ENCODE results near the gene IGFLR1. TPM values are rescaled to one million over a fixed set of nuclear protein-coding genes. Genes with fewer than 3 reads are reported as not detected.

Gene IGFLR1
- total and polyA plus RNA-seq, 4 donors, result 7.0 to 59.7 (median 31.2) TPM

DNA sequence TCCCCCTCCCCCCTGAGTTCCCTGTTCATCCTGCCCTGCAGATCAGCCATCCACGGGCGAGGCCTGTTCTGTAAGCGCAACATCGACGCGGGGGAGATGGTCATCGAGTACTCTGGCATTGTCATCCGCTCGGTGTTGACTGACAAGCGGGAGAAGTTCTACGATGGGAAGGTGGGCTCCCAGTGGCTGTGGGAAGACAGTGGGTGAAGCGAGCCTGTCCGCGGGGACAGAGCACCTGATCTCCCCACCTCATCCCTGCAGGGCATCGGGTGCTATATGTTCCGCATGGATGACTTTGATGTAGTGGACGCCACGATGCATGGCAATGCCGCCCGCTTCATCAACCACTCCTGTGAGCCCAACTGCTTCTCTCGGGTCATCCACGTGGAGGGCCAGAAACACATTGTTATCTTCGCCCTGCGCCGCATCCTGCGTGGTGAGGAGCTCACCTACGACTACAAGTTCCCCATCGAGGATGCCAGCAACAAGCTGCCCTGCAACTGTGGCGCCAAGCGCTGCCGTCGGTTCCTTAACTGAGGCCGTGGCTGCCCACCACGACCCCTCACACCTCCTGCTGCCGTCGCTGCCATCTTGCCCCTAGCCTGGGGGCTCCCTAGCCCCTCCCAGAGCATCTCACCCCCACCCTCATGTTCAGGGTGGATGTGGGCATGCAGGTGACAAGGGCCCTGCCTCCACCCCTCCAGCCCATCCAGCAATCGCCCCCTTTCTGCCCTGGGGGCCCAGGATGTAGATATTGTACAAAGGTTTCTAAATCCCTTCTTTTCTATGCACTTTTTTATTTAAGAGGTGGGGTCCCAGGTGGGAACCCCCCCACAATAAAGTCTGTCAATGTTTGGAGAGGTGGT lies 4.0 kb downstream of the IGFLR1 start:
- 95% methylated on average over 37 of the region's 37 CpGs for WGBS

GRCh38 chr19:35736913-35737886 lies 5.1 kb downstream of the IGFLR1 start:
- TF ChIP-seq HNF4A (conservative IDR thresholded peaks at IDR 0.05), result no peak
- no peak for TF ChIP-seq FOXA1 (IDR thresholded peaks at IDR 0.05)
- no peak overlapping the region for H3K4me3 ChIP-seq (ENCODE audit: low read depth in 1 of 3, low read length in 3 of 3)
- 92% methylated on average over 22 of the region's 22 CpGs for WGBS
- H3K27me3 ChIP-seq (ENCODE audit: control insufficient read depth in 4 of 4, insufficient read depth in 4 of 4, low read length in 3 of 4), result no peaks in the 10 kb centered on the region
- H3K9me3 ChIP-seq (ENCODE audit: control insufficient read depth in 4 of 4, low read length in 3 of 4), result no peaks in the 10 kb centered on the region
- no peak overlapping the region for H3K27ac ChIP-seq (ENCODE audit: low read depth in 1 of 2, low read length in 2 of 2)
- H3K36me3 ChIP-seq (ENCODE audit: control insufficient read depth in 4 of 4, insufficient read depth in 3 of 4, low read depth in 1 of 4, low read length in 3 of 4), result peaks cover 12 to 58% (median 20%) of the 10 kb centered on the region in 4 donors
- no peak overlapping the region for H3K9ac ChIP-seq (ENCODE audit: low read depth in 1 of 2, low read length in 2 of 2)
- no peak for DNase-seq (ENCODE audit: low spot score)
- peaks cover 5 to 34% (median 11%) of the 10 kb centered on the region in 4 donors for H3K4me1 ChIP-seq (ENCODE audit: control insufficient read depth in 4 of 4, insufficient read depth in 4 of 4, low read length in 3 of 4)

More for the DNA sequence above, 4.0 kb downstream of the IGFLR1 start:
- Histone ChIP-seq H3K9me3 (ENCODE audit: control insufficient read depth in 4 of 4, low read length in 3 of 4) (no peaks in the 10 kb centered on the region), H3K4me3 (ENCODE audit: low read depth in 1 of 3, low read length in 3 of 3) (no peak overlapping the region), H3K36me3 (ENCODE audit: control insufficient read depth in 4 of 4, insufficient read depth in 3 of 4, low read depth in 1 of 4, low read length in 3 of 4) (peaks cover 11 to 53% (median 20%) of the 10 kb centered on the region in 4 donors), H3K27ac (ENCODE audit: low read depth in 1 of 2, low read length in 2 of 2) (no peak overlapping the region), H3K9ac (ENCODE audit: low read depth in 1 of 2, low read length in 2 of 2) (no peak overlapping the region), H3K4me1 (ENCODE audit: control insufficient read depth in 4 of 4, insufficient read depth in 4 of 4, low read length in 3 of 4) (peaks cover 5 to 35% (median 11%) of the 10 kb centered on the region in 4 donors), H3K27me3 (ENCODE audit: control insufficient read depth in 4 of 4, insufficient read depth in 4 of 4, low read length in 3 of 4) (no peaks in the 10 kb centered on the region)
- TF ChIP-seq GABPA (IDR thresholded peaks at IDR 0.05 in 1 of 2, conservative IDR thresholded peaks at IDR 0.05 in 1 of 2), result no peak
- no peak for DNase-seq (ENCODE audit: low spot score)

GRCh38 chr19:35734889-35735288 lies 7.4 kb downstream of the IGFLR1 start:
- H3K4me3 ChIP-seq (ENCODE audit: low read depth in 1 of 3, low read length in 3 of 3), result no peak overlapping the region
- peaks cover 0 to 16% (median 6%) of the 10 kb centered on the region in 4 donors for H3K4me1 ChIP-seq (ENCODE audit: control insufficient read depth in 4 of 4, insufficient read depth in 4 of 4, low read length in 3 of 4)
- 90% methylated on average over 5 of the region's 5 CpGs for WGBS
- H3K36me3 ChIP-seq (ENCODE audit: control insufficient read depth in 4 of 4, insufficient read depth in 3 of 4, low read depth in 1 of 4, low read length in 3 of 4), result peaks cover 25 to 81% (median 37%) of the 10 kb centered on the region in 4 donors
- H3K9ac ChIP-seq (ENCODE audit: low read depth in 1 of 2, low read length in 2 of 2), result no peak overlapping the region
- DNase-seq (ENCODE audit: low spot score), result no peak
- H3K27ac ChIP-seq (ENCODE audit: low read depth in 1 of 2, low read length in 2 of 2), result no peak overlapping the region
- no peaks in the 10 kb centered on the region for H3K27me3 ChIP-seq (ENCODE audit: control insufficient read depth in 4 of 4, insufficient read depth in 4 of 4, low read length in 3 of 4)
- no peaks in the 10 kb centered on the region for H3K9me3 ChIP-seq (ENCODE audit: control insufficient read depth in 4 of 4, low read length in 3 of 4)
- TF ChIP-seq CTCF (IDR thresholded peaks at IDR 0.05; ENCODE audit: low read depth, low read length, missing input control), result no peak
- TF ChIP-seq FOXA2 (IDR thresholded peaks at IDR 0.05), result no peak
- no peak for TF ChIP-seq RAD21 (IDR thresholded peaks at IDR 0.05)
- TF ChIP-seq TAF1 (conservative IDR thresholded peaks at IDR 0.05), result no peak
- TF ChIP-seq YY1 (IDR thresholded peaks at IDR 0.05), result no peak
- no peak for TF ChIP-seq SP1 (IDR thresholded peaks at IDR 0.05)
- no peak for TF ChIP-seq JUND (IDR thresholded peaks at IDR 0.05)
- no peak for TF ChIP-seq HNF4A (conservative IDR thresholded peaks at IDR 0.05)
- TF ChIP-seq FOXA1 (IDR thresholded peaks at IDR 0.05), result no peak
- no peak for TF ChIP-seq EGR1 (IDR thresholded peaks at IDR 0.05; ENCODE audit: low read depth in 2 of 2)
- TF ChIP-seq, protein P1, sequence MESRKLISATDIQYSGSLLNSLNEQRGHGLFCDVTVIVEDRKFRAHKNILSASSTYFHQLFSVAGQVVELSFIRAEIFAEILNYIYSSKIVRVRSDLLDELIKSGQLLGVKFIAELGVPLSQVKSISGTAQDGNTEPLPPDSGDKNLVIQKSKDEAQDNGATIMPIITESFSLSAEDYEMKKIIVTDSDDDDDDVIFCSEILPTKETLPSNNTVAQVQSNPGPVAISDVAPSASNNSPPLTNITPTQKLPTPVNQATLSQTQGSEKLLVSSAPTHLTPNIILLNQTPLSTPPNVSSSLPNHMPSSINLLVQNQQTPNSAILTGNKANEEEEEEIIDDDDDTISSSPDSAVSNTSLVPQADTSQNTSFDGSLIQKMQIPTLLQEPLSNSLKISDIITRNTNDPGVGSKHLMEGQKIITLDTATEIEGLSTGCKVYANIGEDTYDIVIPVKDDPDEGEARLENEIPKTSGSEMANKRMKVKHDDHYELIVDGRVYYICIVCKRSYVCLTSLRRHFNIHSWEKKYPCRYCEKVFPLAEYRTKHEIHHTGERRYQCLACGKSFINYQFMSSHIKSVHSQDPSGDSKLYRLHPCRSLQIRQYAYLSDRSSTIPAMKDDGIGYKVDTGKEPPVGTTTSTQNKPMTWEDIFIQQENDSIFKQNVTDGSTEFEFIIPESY (IDR thresholded peaks at IDR 0.05), result no peak
- TF ChIP-seq NR2F2 (IDR thresholded peaks at IDR 0.05), result no peak
- no peak for TF ChIP-seq ATF3 (IDR thresholded peaks at IDR 0.05)
- TF ChIP-seq, protein P2, sequence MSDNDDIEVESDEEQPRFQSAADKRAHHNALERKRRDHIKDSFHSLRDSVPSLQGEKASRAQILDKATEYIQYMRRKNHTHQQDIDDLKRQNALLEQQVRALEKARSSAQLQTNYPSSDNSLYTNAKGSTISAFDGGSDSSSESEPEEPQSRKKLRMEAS (IDR thresholded peaks at IDR 0.05), result no peak
- no peak for TF ChIP-seq REST (IDR thresholded peaks at IDR 0.05)

All from liver (tissue), 9 donors.